Stomach (tissue), 4 donors: ENCODE data around the gene PLA2G4A.

Experiments used
- CTCF ChIP-seq, 7 experiments: fragments of 450-650 bp in 4 of 7; fragments of 200-600 bp in 3 of 7; sonication (generic) in 3 of 7; IDR thresholded peaks; one replicate each; pipeline ENCODE4 v1.5.1; 2016 to 2019; ENCODE audit warnings: antibody characterized with exemption in 7 of 7, control low read depth in 2 of 7, mild to moderate bottlenecking in 1 of 7
- POLR2A ChIP-seq, 4 donors: fragments of 450-650 bp; IDR thresholded peaks; one replicate each; pipeline ENCODE4 v1.6.1; 2016; ENCODE audit warnings: antibody characterized with exemption in 4 of 4, control low read depth in 2 of 4, mild to moderate bottlenecking in 1 of 4, moderate library complexity in 1 of 4
- POLR2AphosphoS5 ChIP-seq, 3 donors: sonication (generic); formaldehyde crosslinking; IDR thresholded peaks; one replicate each; pipeline ENCODE4 v1.6.1; 2016; ENCODE audit warnings: antibody characterized with exemption in 3 of 3

GRCh38 chr1:187009320-187009719, 180.6 kb downstream of the PLA2G4A start:
- TF ChIP-seq CTCF (IDR thresholded peaks at IDR 0.05) (no peak), POLR2AphosphoS5 (IDR thresholded peaks at IDR 0.05) (no peak), POLR2A (IDR thresholded peaks at IDR 0.05) (no peak)
